T-helper 1 cell (primary cell): ENCODE results near the gene SH3RF1.

ENCODE experiments used
- DNase-seq, 5 donors: peaks; one replicate each; pipeline ENCODE4 v3.0.0-alpha.2; 2012 to 2020

SH3RF1 gene

GRCh38 chr4:169058312-169058711 is 212.4 kb downstream of the SH3RF1 start:
- no peak for DNase-seq

- no peak for DNase-seq
Measured at GRCh38 chr4:169054879-169055278, 215.9 kb downstream of the SH3RF1 start.

- DNase-seq: no peak
Measured at GRCh38 chr4:169052594-169052945, 218.2 kb downstream of the SH3RF1 start.

- no peak for DNase-seq
Measured at GRCh38 chr4:169051761-169052593, 218.8 kb downstream of the SH3RF1 start.

- DNase-seq: no peak
Measured at GRCh38 chr4:169050881-169051760, 219.6 kb downstream of the SH3RF1 start.

- no peak for DNase-seq
Measured at GRCh38 chr4:169050284-169050683, 220.5 kb downstream of the SH3RF1 start.

GRCh38 chr4:169048868-169049414 is 221.8 kb downstream of the SH3RF1 start:
- no peak for DNase-seq

- DNase-seq: no peak
Measured at GRCh38 chr4:169047956-169048355, 222.8 kb downstream of the SH3RF1 start.

- DNase-seq: no peak
Measured at GRCh38 chr4:169045862-169046584, 224.7 kb downstream of the SH3RF1 start.

GRCh38 chr4:169044714-169045447 is 225.9 kb downstream of the SH3RF1 start:
- DNase-seq: no peak
